DOHH2 (cell line): ENCODE results near the gene CDK16.

Experiments used
- CTCF ChIP-seq: fragments of 200-600 bp; sonication (generic); IDR thresholded peaks from one replicate; pipeline ENCODE4 v1.5.1; 2014; ENCODE audit warnings: antibody characterized with exemption, mild to moderate bottlenecking, low read depth, low read length; ENCODE audit not compliant: poor library complexity, severe bottlenecking
- EZH2phosphoT487 ChIP-seq: fragments of 200-600 bp; sonication (generic); IDR thresholded peaks from 2 replicates; pipeline ENCODE4 v1.6.1; 2017; ENCODE audit warnings: borderline replicate concordance, mild to moderate bottlenecking, antibody characterized with exemption, low read length, moderate library complexity, mixed read lengths

- TF ChIP-seq CTCF (no peak), EZH2phosphoT487 (no peak)
Measured at GRCh38 chrX:47242321-47242720, 23.8 kb downstream of the CDK16 start.
